Spleen (tissue), 11 donors: Measurements from ENCODE around the gene PLA2G4E. TPM values are rescaled to one million over a fixed set of nuclear protein-coding genes. Genes with fewer than 3 reads are reported as not detected.

Source experiments
- DNase-seq: peaks from one replicate; pipeline ENCODE4 v3.0.0-alpha.2; 2020
- H3K27ac ChIP-seq, 8 donors: fragments of 200-600 bp; sonication (generic) in 7 of 8; 1 replicate in 4 of 8; 2 replicates in 4 of 8; pipeline versions ENCODE4 v1.5.0 to v1.8.0; 2016 to 2021; ENCODE audit warnings: inconsistent platforms in 4 of 8, mild to moderate bottlenecking in 4 of 8, moderate library complexity in 1 of 8
- H3K27me3 ChIP-seq, 7 donors: fragments of 200-600 bp; sonication (generic) in 6 of 7; replicated peaks in 1 of 7; 1 replicate in 4 of 7; 2 replicates in 3 of 7; pipeline versions ENCODE4 v1.5.0 to v1.8.0; 2016 to 2021; ENCODE audit warnings: inconsistent platforms in 3 of 7, mild to moderate bottlenecking in 1 of 7
- H3K36me3 ChIP-seq, 6 donors: fragments of 200-600 bp; sonication (generic) in 5 of 6; 1 replicate in 4 of 6; 2 replicates in 2 of 6; pipeline versions ENCODE4 v1.5.0 to v1.8.0; 2016 to 2021; ENCODE audit warnings: inconsistent platforms in 2 of 6
- H3K4me1 ChIP-seq, 6 donors: fragments of 200-600 bp; sonication (generic) in 5 of 6; 1 replicate in 3 of 6; 2 replicates in 3 of 6; pipeline versions ENCODE4 v1.5.0 to v1.8.0; 2016 to 2021; ENCODE audit warnings: inconsistent platforms in 3 of 6
- H3K4me3 ChIP-seq, 8 donors: fragments of 200-600 bp; sonication (generic) in 7 of 8; 1 replicate in 4 of 8; 2 replicates in 4 of 8; pipeline versions ENCODE4 v1.5.0 to v1.8.0; 2016 to 2021; ENCODE audit warnings: inconsistent platforms in 4 of 8, mild to moderate bottlenecking in 4 of 8, moderate library complexity in 2 of 8
- H3K9me3 ChIP-seq, 8 donors: fragments of 200-600 bp; sonication (generic) in 7 of 8; 1 replicate in 4 of 8; 2 replicates in 4 of 8; pipeline versions ENCODE4 v1.5.0 to v1.8.0; 2016 to 2021; ENCODE audit warnings: inconsistent platforms in 4 of 8
- CTCF ChIP-seq, 11 experiments: fragments of 200-600 bp in 7 of 11; fragments of 450-650 bp in 4 of 11; sonication (generic) in 4 of 11; IDR thresholded peaks in 8 of 11; conservative IDR thresholded peaks in 3 of 11; 1 replicate in 7 of 11; 2 replicates in 4 of 11; pipeline versions ENCODE4 v1.4.0 to v1.8.0; 2016 to 2021; ENCODE audit warnings: antibody characterized with exemption in 11 of 11, inconsistent platforms in 4 of 11, mild to moderate bottlenecking in 1 of 11
- POLR2A ChIP-seq, 3 donors: fragments of 450-650 bp; IDR thresholded peaks; one replicate each; pipeline ENCODE4 v1.5.1; 2017; ENCODE audit warnings: antibody characterized with exemption in 3 of 3, mild to moderate bottlenecking in 1 of 3
- POLR2AphosphoS5 ChIP-seq, 3 donors: sonication (generic); formaldehyde crosslinking; IDR thresholded peaks; one replicate each; pipeline ENCODE4 v1.5.1; 2017; ENCODE audit warnings: antibody characterized with exemption in 3 of 3
- WGBS, 5 donors: extraction: QIAGEN DNeasy Blood & Tissue Kit in 3 of 5; methylation state at CpG; one replicate each; pipeline versions ENCODE4 v1.1.5 to v1.1.7; 2013 to 2018; 5-methylcytosine and 5-hydroxymethylcytosine counted together
- intact Hi-C: fragments of 100-400 bp; cut with DNase I; formaldehyde crosslinking; loops from one replicate; pipeline ENCODE4 v1.15.0; 2023; ENCODE audit warnings: low total_unique reads
- polyA plus RNA-seq, 3 donors: library from polyadenylated mRNA; stranded (reverse); fragments of 200-250 nt; gene quantifications; one replicate each; pipeline ENCODE4 v1.2.1, GENCODE V29; 2013
- total RNA-seq, 7 donors: library from RNA; depleted of rRNA in 3 of 7; stranded (reverse); fragments of >200 nt in 3 of 7; fragmentation: NEBNext Ultra II Directional in 4 of 7; extraction: Animal tissue kit (Norgen Biotek cat#: 25700) in 4 of 7; gene quantifications; one replicate each; pipeline versions ENCODE4 v1.1.0 to v1.2.1, GENCODE V29; 2016 to 2021
- donor health status: healthy with polysubstance abuse.
- donor health status: DM: no; HTN: no; CAD: no; lungs with moderate emphysema.
- donor health status: DM: no; HTN: no; CAD: no.
- donor health status: Bipolar disorder and iron deficiency.
- donor health status: healthy.
- donor health status: DM: no; HTN: no; CAD: no.
- donor health status: DM: yes; HTN: yes; CAD: no.

PLA2G4E gene
- total and polyA plus RNA-seq, 10 donors: not detected

GRCh38 chr15:41934843-41935242, 86.0 kb downstream of the PLA2G4E start:
- H3K27ac ChIP-seq: peak overlapping the region; percentile 57 to 88 (median 84)
- H3K4me1 ChIP-seq: peaks cover 40 to 90% (median 68%) of the 10 kb centered on the region in 6 donors
- intact Hi-C loops: no loop called here
- H3K4me3 ChIP-seq: no peak overlapping the region
- no peaks in the 10 kb centered on the region for H3K9me3 ChIP-seq
- TF ChIP-seq CTCF (IDR thresholded peaks at IDR 0.05 in 8 of 11, conservative IDR thresholded peaks at IDR 0.05 in 3 of 11): no peak
- TF ChIP-seq POLR2AphosphoS5 (IDR thresholded peaks at IDR 0.05): peak in 2 of 3 donors; percentile 68
- TF ChIP-seq POLR2A (IDR thresholded peaks at IDR 0.05): no peak
- 24 to 29% (median 26%) methylated on average over 4 of the region's 4 CpGs for WGBS, 5 donors
- peaks cover 0 to 16% (median 0%) of the 10 kb centered on the region in 6 donors for H3K36me3 ChIP-seq
- DNase-seq: peak; percentile 91
- no peaks in the 10 kb centered on the region for H3K27me3 ChIP-seq

- Histone ChIP-seq H3K27me3 (no peaks in the 10 kb centered on the region), H3K36me3 (peaks cover 0 to 10% (median 0%) of the 10 kb centered on the region in 6 donors), H3K9me3 (no peaks in the 10 kb centered on the region), H3K4me1 (peaks cover 44 to 98% (median 79%) of the 10 kb centered on the region in 6 donors), H3K4me3 (no peak overlapping the region), H3K27ac (peak overlapping the region; percentile 57 to 88 (median 84))
- 57 to 75% (median 67%) methylated on average over 10 of the region's 10 CpGs for WGBS, 5 donors
- no peak for DNase-seq
- peak in 1 of 3 donors; percentile 15 for TF ChIP-seq POLR2AphosphoS5 (IDR thresholded peaks at IDR 0.05)
- TF ChIP-seq POLR2A (IDR thresholded peaks at IDR 0.05): no peak
- TF ChIP-seq CTCF (IDR thresholded peaks at IDR 0.05 in 8 of 11, conservative IDR thresholded peaks at IDR 0.05 in 3 of 11): no peak
- intact Hi-C loops: no loop called here
These were observed 87.1 kb downstream of the PLA2G4E start for GRCh38 chr15:41933771-41934170.

- H3K4me1 ChIP-seq: peaks cover 47 to 98% (median 83%) of the 10 kb centered on the region in 6 donors
- H3K27ac ChIP-seq: peak overlapping the region in 4 of 8 donors; percentile 79 to 88 (median 85)
- no peak for TF ChIP-seq POLR2A (IDR thresholded peaks at IDR 0.05)
- intact Hi-C loops: no loop called here
- no peaks in the 10 kb centered on the region for H3K27me3 ChIP-seq
- no peak for DNase-seq
- WGBS, 5 donors: 88 to 93% (median 92%) methylated on average over 7 of the region's 7 CpGs
- no peaks in the 10 kb centered on the region for H3K9me3 ChIP-seq
- peaks cover 0 to 9% (median 0%) of the 10 kb centered on the region in 6 donors for H3K36me3 ChIP-seq
- no peak overlapping the region for H3K4me3 ChIP-seq
These were observed 87.5 kb downstream of the PLA2G4E start for GRCh38 chr15:41933326-41933725.

GRCh38 chr15:41932511-41933289, 88.1 kb downstream of the PLA2G4E start:
- DNase-seq: no peak
- intact Hi-C loops: no loop called here

More at GRCh38 chr15:41932511-41933289, 88.1 kb downstream of the PLA2G4E start:
- Histone ChIP-seq H3K27me3 (no peaks in the 10 kb centered on the region), H3K4me1 (peaks cover 41 to 98% (median 83%) of the 10 kb centered on the region in 6 donors), H3K27ac (peak overlapping the region in 2 of 8 donors; percentile 85 to 88), H3K4me3 (no peak overlapping the region), H3K36me3 (peaks cover 0 to 9% (median 0%) of the 10 kb centered on the region in 6 donors), H3K9me3 (no peaks in the 10 kb centered on the region)
- TF ChIP-seq POLR2AphosphoS5 (IDR thresholded peaks at IDR 0.05) (no peak), CTCF (IDR thresholded peaks at IDR 0.05 in 8 of 11, conservative IDR thresholded peaks at IDR 0.05 in 3 of 11) (no peak), POLR2A (IDR thresholded peaks at IDR 0.05) (no peak)
- WGBS, 5 donors: 92 to 94% (median 93%) methylated on average over 16 of the region's 16 CpGs
